ENCODE results near the gene GPC1. TPM values are rescaled to one million over a fixed set of nuclear protein-coding genes. Genes with fewer than 3 reads are reported as not detected.

GPC1 gene
- total RNA-seq, 1 experiment from 2014 or later, result 9.9 TPM

DNA sequence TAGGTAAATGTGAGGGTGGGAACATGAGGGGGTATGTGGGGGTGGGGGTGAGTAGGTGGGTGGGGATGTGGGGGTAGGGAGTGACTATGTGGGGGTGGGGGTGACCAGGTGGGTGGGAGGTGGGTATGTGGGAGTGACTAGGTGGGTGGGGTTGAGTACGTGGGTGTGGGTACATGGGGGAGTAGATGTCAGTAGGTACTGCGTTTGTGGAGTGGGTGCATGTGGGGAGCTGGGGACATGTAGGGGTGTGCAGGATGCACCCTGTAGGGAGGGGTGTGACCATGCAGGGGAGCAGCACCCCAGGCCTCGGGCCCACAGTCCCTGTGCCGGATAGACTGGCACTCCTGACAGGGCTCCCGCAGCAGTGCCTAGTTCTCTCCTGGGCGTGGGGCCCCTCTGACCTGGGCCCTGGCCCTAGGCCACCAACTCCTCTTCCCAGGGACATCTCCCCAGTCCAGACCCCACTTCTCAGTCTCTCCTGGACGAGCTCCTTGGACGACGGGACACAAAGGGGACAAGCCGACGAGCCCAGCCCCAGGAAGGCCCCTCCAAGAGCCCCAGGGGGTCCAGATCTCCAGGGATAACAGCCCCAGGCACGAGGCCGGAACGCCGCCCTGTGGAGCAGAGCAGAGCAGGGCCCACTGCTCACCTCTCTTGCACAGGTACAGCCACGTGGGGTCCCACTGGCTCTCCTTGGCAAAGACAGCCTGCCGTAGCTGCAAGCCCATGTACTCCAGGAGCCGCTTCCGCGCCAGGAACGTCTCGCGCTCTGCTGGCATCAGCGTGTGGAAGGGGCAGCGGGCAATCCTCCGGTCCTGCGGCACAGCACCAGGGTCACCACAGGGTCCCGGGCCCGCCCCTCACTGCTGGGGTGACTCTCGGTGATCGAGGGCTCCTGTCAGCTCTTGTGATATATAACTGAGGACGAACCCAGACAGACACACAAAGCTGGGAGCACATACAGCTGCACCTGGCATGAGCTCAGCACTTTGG, 64.1 kb downstream of the GPC1 start:
- DNase-seq (ENCODE audit: low spot score), result no peak

DNA sequence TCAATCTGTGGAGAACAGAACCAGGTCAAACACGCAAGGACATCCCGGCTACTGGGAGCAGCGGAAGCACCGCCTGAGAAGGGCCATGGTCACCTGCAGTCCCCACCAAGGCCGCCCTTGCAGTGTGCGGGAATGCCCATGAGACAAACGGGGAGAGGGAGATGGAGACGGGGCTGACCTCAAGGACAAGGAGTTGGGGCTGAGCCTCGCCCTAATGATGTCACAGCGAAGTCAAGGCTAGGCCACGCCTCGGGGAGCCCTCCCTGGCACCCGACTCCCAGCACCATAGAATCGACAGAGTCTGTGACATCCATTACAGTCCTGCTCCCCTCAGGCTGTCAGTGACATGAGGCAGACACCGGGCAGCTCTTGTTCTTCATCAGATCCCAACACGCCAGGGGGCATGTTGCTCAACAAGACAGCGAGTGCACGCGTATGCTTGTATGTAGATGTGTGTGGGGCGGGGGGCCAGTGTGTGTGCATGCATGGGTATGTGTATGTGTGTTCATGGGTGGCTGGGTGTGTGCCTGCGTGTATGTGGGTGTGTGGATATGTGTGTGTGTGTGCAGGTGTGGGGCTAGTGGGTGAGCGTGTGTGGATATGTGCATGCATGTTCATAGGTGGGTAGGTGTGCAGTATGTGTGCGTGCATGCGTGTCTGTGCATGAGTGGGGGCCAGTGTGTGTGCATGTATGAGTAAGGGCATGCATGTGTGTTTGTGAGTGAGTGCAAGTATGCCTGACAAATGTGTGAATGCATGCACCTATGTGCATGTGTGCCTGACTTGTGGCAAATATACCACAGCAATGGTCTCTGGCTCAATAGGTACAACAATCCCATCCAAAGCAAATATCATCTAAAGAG, 65.3 kb downstream of the GPC1 start:
- no peak for DNase-seq (ENCODE audit: low spot score)

DNA sequence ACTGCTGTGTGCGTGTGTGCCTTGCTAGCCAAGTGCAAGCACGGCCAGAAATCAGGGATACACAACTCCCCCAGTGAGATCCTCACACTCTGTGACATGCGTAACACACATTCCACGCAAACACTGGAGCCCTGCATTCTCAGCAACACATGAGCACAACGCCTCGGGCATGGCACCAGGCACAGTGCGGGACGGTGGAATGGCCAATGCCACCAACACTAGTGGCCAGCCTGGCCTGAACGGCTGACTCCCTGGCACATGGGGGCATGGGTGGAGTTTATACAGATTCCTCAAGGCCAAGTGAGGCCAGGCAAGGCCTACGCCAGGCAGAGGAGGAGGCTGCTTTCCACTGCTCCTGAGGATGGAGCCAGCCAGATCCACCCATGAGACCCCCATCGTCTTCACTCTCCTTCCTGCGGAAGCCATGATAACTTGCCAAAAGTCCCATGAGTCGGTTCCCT, 66.1 kb downstream of the GPC1 start:
- DNase-seq (ENCODE audit: low spot score), result no peak

DNA sequence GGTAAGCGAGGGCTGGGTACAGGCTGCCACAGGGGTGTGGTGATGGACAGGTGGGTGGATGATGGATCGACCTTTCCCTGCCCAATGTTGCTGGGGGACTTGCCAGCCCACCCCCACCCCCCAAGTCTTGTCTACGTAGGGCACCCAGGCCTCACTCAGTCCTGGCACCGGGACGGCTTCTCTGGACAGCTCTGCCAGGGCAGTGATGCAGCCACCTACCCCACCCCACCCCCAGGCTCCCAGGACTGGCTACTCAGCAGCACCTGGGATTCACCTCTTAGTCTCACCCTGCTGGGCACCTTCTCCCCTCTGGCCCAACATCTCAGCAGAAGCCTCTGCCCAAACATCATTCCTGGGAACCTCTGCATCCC, 66.6 kb downstream of the GPC1 start:
- DNase-seq (ENCODE audit: low spot score), result no peak

DNA sequence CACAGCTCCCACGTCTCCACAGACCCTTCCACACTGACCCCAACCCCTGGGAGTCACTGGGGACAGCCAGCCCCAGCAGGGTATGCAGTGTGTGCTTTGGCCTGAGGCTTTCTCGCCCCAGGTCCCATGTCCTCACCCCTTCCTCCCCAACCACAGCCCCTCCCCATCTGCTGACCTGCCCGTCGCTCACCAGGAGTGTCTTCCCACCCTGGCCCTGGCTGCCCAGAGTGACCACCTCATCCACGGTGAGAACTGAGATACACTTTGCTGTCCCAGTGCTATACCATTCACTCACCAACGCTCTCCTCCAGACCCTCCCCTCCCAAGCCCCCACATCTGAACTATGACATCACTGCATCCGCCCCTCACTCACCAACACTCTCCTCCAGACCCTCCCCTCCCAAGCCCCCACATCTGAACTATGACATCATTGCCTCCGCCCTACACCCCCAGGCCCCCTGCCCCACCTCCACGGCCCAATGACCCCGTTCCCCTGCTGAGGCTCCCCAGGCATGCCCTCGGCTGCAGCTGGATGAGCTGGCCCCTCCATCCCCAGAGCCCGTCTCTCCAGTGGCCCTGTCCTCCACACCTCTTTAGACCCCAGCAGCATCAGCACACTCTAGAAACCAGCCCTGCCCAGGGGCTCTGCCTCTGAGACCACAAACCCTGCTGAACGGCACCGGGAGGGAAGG, 67.1 kb downstream of the GPC1 start:
- no peak for DNase-seq (ENCODE audit: low spot score)

DNA sequence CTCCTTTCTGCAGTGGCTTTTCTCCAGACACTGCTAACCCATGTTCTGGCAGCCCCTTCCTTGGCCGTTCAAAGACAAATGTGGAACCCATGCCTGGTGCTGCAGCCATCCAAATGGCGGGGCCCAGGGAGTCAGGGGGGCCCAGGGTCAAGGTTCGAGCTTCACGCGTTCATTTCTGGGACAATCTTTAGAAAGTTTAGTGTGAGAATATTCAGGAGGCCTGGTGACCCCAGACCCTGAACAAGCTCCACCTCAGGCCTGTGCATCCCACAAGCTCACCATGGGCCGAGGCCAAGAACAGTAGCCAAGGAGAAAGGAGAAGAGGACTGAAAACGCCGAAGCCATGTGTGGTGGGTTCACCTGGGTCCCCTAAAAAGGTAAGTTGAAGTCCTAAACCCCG, 67.9 kb downstream of the GPC1 start:
- DNase-seq (ENCODE audit: low spot score), result no peak

DNA sequence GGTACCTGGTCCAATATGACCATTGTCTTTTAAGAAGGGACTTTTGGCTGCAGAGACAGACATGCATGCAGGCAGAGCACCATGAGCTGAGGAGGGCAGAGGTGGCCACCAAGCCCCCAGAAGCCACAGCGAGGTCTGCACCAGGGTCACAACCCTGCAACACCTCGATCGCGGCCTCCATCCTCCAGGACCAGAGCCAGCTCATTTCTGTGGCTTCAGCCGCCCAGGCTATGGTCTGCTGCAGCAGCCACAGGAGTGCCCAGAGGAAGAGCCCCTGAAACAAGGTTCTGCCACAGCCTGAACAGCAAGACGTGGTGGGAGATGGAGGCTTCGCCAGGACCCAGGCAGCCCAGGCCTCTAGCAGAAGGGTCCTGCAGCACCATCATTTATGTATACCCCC, 68.4 kb downstream of the GPC1 start:
- DNase-seq (ENCODE audit: low spot score), result no peak

DNA sequence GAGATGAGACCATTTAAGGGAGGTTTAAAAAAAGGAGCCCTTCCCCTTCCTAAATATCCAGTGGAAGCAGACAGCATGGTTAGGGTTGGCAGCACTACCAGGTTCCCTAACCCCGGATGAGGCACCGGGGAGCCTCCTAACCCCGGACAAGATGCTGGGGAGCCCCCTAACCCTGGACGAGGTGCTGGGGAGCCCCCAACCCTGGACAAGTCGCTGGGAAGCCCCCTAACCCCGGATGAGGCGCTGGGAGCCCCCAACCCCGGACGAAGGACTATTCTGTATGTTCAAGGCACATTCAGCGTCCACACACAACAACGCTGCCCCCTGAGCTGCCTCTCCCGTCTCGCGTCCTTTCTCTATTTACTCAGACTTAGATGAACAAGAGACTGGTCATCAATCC, 70.4 kb downstream of the GPC1 start:
- no peak for DNase-seq (ENCODE audit: low spot score)

DNA sequence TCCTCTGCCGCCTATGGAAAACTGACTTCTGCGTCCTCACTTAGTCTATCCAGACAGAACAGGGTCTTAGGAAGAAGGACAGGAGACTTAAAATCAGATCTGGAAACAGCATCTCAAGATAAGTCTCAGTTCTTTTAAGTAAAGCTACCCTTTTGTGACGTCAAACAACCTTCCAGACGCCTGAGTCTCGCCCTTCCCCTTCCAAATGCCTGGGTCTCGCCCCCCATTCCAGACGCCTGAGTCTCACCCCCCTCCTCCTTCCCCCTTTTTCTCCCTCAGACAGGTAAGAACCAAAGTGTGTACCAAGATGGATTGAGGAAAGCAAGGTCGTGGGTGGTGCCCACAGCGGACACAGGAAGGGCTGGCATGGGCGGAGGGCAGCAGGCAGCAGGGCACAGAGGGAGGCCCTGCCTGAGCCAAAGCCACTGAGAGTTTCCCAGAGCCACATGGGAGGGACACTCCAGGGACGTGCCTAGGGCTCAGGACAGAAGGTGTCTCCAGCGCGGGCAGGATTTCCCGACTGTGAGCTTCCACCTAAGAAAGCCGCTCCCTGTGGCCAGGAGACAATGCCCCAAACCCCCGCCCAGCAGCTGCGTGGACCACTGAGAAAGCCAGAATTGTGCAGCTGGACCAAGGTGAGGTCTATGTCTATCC, 71.1 kb downstream of the GPC1 start:
- no peak for DNase-seq (ENCODE audit: low spot score)

DNA sequence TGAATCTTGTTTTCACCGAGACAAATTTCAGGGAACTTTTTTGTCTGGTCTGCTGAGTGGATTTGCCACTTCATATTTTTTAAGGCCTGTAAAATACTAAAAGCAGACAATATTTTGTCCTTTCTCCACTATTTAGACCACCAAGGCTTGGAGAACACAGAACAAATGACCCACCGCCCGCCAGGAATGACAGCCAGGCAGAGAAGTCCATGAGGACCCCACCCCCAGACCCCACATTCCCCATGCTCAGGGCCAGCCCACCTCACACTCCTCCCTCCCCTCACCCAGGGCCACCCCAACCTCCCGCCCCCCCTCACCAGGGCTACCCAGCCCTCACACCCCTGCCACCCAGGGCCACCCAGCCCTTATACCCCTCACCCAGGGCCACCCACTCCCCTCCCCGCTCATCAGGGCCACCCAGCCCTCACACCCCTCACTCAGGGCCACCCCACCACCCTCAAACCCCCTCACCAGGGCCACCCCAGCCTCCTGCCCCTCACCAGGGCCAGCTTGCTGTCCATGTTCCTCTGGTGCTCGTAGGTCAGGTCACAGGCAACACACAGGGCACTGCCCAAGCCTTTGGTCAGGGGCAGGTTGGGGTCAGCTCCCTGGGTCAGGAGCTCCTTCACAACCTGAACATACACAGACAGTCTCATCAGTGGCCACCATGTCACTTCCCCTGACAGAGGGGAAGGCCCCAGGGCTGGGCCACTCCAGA, 71.8 kb downstream of the GPC1 start:
- DNase-seq (ENCODE audit: low spot score), result no peak

DNA sequence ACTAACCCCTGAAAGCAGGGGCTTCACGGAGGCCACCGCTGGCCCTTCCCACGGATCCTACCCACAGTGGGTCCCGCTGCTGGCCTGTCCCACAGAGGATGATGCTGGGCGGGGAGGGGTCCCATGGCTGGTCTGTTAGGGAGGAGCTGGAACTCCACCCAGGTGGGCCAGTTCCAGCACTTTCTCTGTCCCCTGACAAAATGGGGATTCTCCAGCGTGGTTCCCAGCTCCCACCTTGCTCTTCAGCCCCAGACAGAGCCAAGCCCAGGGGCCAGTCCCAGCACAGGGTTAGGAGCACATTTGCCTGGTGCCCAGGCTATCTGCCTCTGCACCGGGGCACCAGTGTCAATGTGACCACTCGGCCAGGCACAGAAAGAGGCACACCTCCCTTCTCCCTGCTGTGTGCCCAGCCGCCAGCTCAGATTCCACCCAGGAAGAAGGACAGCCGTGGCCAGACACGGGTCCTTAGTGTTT, 72.4 kb downstream of the GPC1 start:
- DNase-seq (ENCODE audit: low spot score), result no peak

DNA sequence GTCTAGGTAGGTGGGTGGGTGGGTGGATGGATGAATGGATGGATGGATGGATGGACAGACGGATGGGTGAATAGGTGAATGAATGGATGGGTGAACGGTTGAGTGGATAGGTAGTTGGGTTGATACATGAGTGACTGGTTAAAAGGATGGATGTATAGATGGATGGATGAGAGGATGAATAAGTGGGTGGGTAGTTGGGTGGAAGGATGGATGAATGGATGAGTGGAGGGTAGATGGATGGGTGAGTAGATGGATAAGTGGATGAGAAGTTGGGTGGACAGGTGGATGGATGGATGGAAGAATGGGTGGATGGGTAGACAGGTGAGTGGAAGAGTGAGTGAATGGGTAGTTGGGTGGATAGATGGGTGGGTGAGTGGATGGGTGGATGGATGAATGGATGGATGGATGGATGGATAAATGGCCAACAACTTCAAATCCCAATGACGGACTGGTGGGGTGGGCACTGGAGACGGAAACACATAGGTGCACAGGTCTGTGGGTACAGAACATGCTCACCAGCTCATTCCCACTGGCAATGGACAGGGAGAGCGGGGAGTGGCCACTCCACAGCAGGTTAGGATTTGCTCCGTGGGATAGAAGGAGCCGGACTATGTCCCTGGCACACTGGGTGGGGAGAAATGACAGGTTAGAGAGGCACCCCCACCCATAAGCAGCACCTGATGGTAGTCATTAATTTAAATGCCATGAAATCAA, 73.5 kb downstream of the GPC1 start:
- DNase-seq (ENCODE audit: low spot score), result no peak

DNA sequence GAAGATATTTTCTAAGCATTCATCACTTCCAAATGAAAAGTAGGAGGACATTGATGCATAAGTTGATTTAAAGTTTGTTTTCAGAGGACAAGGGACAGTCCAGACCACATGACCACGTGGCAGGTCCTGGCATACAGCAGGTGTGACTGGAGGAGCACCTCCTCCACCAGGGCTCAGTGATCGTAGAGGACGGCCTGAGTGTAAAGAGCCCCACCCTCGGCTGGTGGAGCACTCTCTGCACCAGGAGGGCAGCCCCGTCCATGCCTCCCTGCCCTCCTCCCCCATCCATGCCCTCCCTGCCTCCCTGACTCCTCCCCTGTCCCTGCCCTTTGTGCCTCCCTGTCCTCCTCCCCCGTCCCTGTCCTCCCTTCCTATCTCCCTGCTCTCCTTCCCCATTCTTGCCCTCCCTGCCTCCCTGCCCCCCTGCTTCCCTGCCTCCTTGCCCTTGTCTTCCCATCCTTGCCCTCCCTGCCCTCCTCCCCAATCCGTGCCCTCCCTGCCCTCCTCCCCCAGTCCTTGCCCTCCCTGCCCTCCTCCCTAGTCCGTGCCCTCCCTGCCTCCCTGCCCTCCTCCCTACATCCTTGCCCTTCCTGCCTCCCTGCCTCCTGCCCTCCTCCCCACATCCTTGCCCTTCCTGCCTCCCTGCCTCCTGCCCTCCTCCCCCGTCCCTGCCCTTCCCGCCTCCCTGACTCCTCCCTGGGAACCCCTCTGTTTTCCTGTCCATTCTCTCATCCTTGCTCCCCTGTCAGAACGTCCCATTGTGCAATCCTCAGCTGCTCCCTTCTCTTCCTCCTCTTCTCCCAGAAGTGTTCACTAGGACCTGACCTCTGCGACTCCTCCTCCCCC, 74.4 kb downstream of the GPC1 start:
- no peak for DNase-seq (ENCODE audit: low spot score)

DNA sequence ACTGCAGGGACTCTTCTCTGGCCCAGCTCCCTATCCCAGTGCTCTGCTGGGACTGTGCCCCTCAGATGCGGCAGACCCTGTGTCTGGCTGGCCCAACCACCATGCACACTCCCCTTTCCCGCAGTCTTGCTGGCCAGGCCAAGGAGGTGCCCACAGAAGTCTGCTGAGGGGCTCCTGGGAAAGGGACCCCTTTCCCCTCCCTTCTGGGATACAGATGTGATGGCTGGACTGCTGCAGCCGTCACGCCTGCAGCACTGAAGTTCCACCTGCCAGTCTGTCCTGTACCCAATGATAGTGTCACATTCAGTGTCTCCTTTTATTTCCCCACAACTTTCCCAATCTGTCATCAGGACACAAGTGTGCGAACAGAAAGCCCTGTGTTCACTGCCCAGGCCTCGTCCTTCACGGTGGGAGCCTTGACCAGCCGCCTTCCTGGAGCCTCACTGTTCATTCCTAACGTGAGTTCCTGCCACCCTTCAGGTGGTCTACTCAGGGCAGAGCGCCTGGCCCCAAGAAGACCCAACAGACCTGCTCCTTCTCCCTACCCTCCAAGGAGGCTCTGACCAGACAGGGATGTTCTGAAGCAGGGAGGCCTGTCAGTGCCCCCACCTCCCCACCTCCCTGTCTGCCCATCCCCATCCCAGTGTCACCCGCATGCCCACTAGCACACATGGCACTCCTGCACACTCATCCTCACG, 75.2 kb downstream of the GPC1 start:
- no peak for DNase-seq (ENCODE audit: low spot score)

DNA sequence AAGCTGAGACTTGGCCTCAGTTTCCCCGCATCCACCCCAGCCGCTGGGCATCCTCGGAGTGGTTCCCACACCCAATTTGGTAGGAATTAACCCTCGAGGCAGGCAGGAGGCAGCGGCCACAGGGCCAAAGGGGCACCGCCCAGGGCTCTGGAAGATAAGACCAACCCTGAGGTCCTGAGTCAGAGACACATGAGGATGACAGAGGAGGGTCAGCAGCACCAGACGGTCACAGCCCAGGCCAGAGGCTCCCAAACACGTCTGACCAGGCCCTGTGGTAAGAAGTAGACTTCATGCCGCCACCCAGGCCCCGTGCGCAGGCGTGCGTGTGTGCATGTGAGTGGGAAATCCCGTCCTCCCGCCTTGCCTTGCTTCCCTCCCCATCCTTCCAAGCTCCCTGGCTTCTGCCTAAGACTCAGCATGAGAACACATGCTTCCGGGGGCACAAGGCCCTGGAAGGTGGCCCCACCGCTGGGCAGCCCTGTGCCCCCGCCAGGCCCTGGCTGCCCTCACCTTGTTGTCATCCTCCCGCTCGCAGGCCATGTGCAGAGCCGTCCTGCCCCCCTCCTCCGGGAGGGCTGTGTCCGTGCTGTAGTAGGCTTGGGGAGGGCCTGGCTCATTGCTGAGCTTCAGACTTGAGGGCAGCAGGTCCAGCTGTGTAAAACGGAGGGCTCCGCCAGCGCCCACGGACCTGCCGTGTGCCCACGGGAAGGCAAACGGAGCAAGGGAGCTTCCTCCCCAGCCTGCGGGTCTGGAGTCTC, 76.1 kb downstream of the GPC1 start:
- DNase-seq (ENCODE audit: low spot score), result no peak

DNA sequence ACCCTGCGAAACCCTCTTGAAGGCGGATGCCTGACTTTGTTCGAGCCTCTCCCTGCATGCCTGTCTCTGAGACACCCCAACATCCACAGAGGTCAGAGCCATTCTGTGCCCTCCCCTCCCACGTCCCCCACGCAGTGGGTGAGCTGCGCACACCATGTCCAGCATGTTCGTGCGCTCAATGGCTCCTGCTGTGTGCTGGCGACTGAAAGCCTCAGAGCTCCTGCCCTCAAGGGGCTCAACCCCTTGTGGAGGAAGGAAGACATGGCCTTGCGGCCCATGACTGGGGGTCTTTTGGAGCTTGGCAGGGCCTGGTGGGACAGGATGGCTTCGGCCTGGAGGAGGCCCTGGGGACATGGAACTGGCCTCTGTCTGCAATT, 76.6 kb downstream of the GPC1 start:
- no peak for DNase-seq (ENCODE audit: low spot score)

DNA sequence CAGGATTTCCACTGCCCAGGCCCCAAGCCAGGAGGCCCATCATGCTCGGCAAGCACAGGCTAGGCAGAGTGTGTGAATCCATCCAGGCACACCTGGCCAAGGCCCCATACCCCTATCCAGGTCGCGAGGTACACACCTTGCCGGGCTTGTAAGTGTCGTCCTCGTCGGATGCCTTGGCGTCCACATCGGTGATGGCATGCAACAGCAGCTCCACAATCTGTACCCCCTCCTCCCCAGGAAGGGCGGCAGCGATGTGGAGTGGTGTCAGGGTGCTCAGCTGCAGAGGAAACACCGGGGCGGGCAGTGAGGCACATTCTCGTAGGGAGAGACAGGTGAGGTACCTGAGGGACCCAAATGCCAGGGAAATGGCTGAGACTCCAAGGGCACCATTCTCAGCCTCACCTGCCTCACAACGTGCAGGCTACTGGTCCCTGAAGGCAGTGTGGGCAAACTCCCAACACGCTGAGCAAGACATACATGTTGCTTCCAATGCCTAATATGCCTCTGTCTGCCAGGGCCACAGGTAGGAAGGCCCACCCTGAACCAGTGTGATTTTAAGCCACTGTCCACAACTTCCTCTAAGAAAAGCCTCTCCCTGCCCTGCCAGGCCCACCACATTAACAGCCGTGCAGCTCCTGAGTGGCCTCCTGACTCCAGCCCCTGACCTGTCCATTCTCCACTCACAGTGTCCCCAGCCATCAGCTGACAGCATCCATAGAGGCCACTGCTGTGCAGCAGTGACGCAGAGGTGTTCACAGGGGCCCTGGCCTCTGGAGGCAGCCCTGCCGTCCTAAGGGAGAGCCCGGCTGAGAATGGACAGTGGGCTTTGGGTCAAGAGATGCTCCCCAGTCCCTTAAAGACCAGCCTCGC, 77.4 kb downstream of the GPC1 start:
- no peak for DNase-seq (ENCODE audit: low spot score)

Measured in HT-29 (cell line).